Measurements from ENCODE around the gene EZH1. TPM values are rescaled to one million over a fixed set of nuclear protein-coding genes. Genes with fewer than 3 reads are reported as not detected.

Gene EZH1
- total RNA-seq, 4 donors from 2014 or later: 31.5 to 89.5 (median 44.5) TPM

DNA sequence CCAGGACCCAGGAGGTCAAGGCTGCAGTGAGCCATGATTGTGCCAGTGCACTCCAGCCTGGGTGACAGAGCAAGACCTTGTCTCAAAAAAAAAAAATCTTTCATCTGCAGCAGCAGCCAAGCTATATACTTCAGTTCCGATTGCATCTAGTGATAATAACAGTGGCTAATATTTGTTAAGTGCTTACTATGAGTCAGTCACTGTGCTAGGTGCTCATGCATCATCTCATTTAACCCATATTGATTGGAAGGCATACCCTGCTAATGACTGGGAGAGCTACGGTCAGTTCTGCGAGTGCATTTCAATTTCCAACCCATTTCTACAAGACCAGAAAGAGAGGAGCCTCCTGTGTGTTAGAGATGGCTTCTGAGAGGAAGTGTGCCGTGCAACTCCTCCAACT lies 93.4 kb downstream of the EZH1 start:
- no peak for DNase-seq
- Histone ChIP-seq H3K4me1 (peaks cover 0 to 6% of the 10 kb centered on the region in 2 donors), H3K4me3 (no peak overlapping the region), H3K36me3 (no peaks in the 10 kb centered on the region), H3K9me3 (no peaks in the 10 kb centered on the region), H3K27ac (no peak overlapping the region), H3K27me3 (no peaks in the 10 kb centered on the region)
- intact Hi-C loops (cut with DNase I; ENCODE audit: low total_unique reads): no loop called here
- TF ChIP-seq, protein P1, sequence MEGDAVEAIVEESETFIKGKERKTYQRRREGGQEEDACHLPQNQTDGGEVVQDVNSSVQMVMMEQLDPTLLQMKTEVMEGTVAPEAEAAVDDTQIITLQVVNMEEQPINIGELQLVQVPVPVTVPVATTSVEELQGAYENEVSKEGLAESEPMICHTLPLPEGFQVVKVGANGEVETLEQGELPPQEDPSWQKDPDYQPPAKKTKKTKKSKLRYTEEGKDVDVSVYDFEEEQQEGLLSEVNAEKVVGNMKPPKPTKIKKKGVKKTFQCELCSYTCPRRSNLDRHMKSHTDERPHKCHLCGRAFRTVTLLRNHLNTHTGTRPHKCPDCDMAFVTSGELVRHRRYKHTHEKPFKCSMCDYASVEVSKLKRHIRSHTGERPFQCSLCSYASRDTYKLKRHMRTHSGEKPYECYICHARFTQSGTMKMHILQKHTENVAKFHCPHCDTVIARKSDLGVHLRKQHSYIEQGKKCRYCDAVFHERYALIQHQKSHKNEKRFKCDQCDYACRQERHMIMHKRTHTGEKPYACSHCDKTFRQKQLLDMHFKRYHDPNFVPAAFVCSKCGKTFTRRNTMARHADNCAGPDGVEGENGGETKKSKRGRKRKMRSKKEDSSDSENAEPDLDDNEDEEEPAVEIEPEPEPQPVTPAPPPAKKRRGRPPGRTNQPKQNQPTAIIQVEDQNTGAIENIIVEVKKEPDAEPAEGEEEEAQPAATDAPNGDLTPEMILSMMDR (IDR thresholded peaks at IDR 0.05): no peak
- TF ChIP-seq POLR2A (IDR thresholded peaks at IDR 0.05): no peak

Small RNAs within 50 kb of the gene (microRNA-seq; reads per million reads assigned to microRNA genes)
- 2.5 reads per million for gene MIR6780A (ENCODE audit: borderline microRNAs expressed, borderline replicate concordance)

Small RNAs within 50 kb of the gene (small RNA-seq; reads per million reads assigned to genes)
- not detected for gene HMGN2P15
- not detected for gene MIR6780A

Other genes with a start within 250 kb of the EZH1 start
- gene NAGLU, start 208.8 kb downstream of the EZH1 start, total RNA-seq: 10 to 100 TPM in 3 of 4 donors, 1 to 10 TPM in 1; 8.7 to 33.5 (median 25.6) TPM
- 1 to 10 TPM in 1 of 4 donors, under 1 TPM in 1, not detected in 2; 0.35 to 3.1 TPM for gene HSD17B1, start 192.1 kb downstream of the EZH1 start, total RNA-seq
- gene COASY, start 182.9 kb downstream of the EZH1 start, total RNA-seq: 10 to 100 TPM in 3 of 4 donors, 1 to 10 TPM in 1; 2.6 to 42.6 (median 16.1) TPM
- 10 to 100 TPM in 3 of 4 donors, 1 to 10 TPM in 1; 6.9 to 50.0 (median 35.1) TPM for gene MLX, start 177.9 kb downstream of the EZH1 start, total RNA-seq
- gene PSMC3IP, start 167.3 kb downstream of the EZH1 start, total RNA-seq: 10 to 100 TPM in 1 of 4 donors, 1 to 10 TPM in 3; 2.8 to 16.5 (median 5.0) TPM
- 10 to 100 TPM; 12.6 to 72.7 (median 46.3) TPM for gene RETREG3, start 135.7 kb downstream of the EZH1 start, total RNA-seq
- 10 to 100 TPM in 3 of 4 donors, 1 to 10 TPM in 1; 7.9 to 39.4 (median 23.9) TPM for gene TUBG1, start 135.4 kb downstream of the EZH1 start, total RNA-seq
- gene TUBG2, start 85.8 kb downstream of the EZH1 start, total RNA-seq: 10 to 100 TPM in 3 of 4 donors, 1 to 10 TPM in 1; 9.7 to 60.7 (median 27.6) TPM
- 100 to 1,000 TPM in 1 of 4 donors, 10 to 100 TPM in 1, 1 to 10 TPM in 2; 2.9 to 102 (median 19.2) TPM for gene PLEKHH3, start 68.0 kb downstream of the EZH1 start, total RNA-seq
- gene CCR10, start 63.2 kb downstream of the EZH1 start, total RNA-seq: 10 to 100 TPM in 1 of 4 donors, 1 to 10 TPM in 1, under 1 TPM in 2; 0.26 to 17.9 (median 1.6) TPM
- 10 to 100 TPM in 3 of 4 donors, 1 to 10 TPM in 1; 1.5 to 61.5 (median 26.5) TPM for gene CNTNAP1, start 62.5 kb downstream of the EZH1 start, total RNA-seq
- gene RAMP2, start 16.2 kb upstream of the EZH1 start, total RNA-seq: 10 to 100 TPM; 13.7 to 52.2 (median 29.2) TPM
- gene VPS25, start 28.4 kb upstream of the EZH1 start, total RNA-seq: 10 to 100 TPM; 36.8 to 70.7 (median 51.7) TPM
- 1 to 10 TPM in 1 of 4 donors, under 1 TPM in 2, not detected in 1; under 0.01 to 1.7 (median 0.34) TPM for gene WNK4, start 35.6 kb upstream of the EZH1 start, total RNA-seq
- 100 to 1,000 TPM in 1 of 4 donors, 10 to 100 TPM in 3; 40.9 to 100 (median 51.8) TPM for gene COA3, start 53.7 kb upstream of the EZH1 start, total RNA-seq
- 1 to 10 TPM in 1 of 4 donors, under 1 TPM in 1, not detected in 2; 0.69 to 1.2 TPM for gene CNTD1, start 53.8 kb upstream of the EZH1 start, total RNA-seq
- 100 to 1,000 TPM in 1 of 4 donors, 10 to 100 TPM in 3; 42.6 to 108 (median 72.6) TPM for gene BECN1, start 79.2 kb upstream of the EZH1 start, total RNA-seq
- gene PSME3, start 88.4 kb upstream of the EZH1 start, total RNA-seq: 10 to 100 TPM in 3 of 4 donors, 1 to 10 TPM in 1; 9.7 to 74.3 (median 46.0) TPM
- gene AOC2, start 99.5 kb upstream of the EZH1 start, total RNA-seq: 1 to 10 TPM in 3 of 4 donors, not detected in 1; 1.3 to 5.3 (median 3.0) TPM
- gene AOC3, start 106.2 kb upstream of the EZH1 start, total RNA-seq: 10 to 100 TPM; 11.8 to 86.2 (median 15.5) TPM
- not detected for gene G6PC1, start 155.8 kb upstream of the EZH1 start, total RNA-seq
- 10 to 100 TPM in 3 of 4 donors, 1 to 10 TPM in 1; 5.6 to 69.9 (median 32.6) TPM for gene AARSD1, start 219.4 kb upstream of the EZH1 start, total RNA-seq
- gene PTGES3L, start 235.0 kb upstream of the EZH1 start, total RNA-seq: 1 to 10 TPM in 2 of 4 donors, under 1 TPM in 1, not detected in 1; 0.51 to 3.7 (median 1.2) TPM
- gene RUNDC1, start 235.5 kb upstream of the EZH1 start, total RNA-seq: 10 to 100 TPM; 10.8 to 18.3 (median 13.1) TPM

Measured in uterus (tissue), 4 donors.